GM19395 (cell line): ENCODE measurements around the gene DCTD.

Source experiments
- ATAC-seq: cut with Tn5 transposase; IDR thresholded peaks from one replicate; pipeline ENCODE4 v1.9.1; 2021; ENCODE audit warnings: mild to moderate bottlenecking, moderate library complexity; ENCODE audit not compliant: unreplicated experiment

Gene DCTD

GRCh38 chr4:182917182-182918043 lies at the start of gene DCTD:
DCTD (minus strand) TSS chr4:182917386; CDS start chr4:182915568, 1,818 bp downstream.
- ATAC-seq, result peak; percentile 86

- no peak for ATAC-seq
Observed at GRCh38 chr4:182960746-182961145, 43.6 kb upstream of the DCTD start.

GRCh38 chr4:182960228-182960627 lies 43.0 kb upstream of the DCTD start:
- no peak for ATAC-seq

DNA sequence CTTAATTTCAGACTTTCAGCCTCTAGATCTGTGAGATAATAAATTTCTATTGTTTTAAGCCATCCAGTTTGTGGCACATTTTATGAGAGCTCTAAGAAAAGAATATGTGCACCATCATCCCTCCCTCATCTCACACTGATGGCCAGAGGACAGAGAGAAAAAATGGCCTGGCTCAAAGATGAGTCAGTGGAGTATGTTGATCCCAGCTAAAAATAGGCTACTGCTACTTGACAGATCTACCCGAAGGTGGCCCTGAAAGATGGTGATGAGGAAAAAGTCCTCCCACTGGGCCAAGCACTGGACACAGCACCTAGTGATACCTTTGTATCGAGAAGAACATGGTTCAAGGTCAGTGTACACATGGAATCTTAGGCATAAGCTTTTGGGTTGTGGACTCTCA lies 38.2 kb upstream of the DCTD start:
- ATAC-seq, result no peak

- ATAC-seq, result no peak
Observed at GRCh38 chr4:182944484-182945213, 27.5 kb upstream of the DCTD start.

GRCh38 chr4:182939680-182940079 lies 22.5 kb upstream of the DCTD start:
- no peak for ATAC-seq

DNA sequence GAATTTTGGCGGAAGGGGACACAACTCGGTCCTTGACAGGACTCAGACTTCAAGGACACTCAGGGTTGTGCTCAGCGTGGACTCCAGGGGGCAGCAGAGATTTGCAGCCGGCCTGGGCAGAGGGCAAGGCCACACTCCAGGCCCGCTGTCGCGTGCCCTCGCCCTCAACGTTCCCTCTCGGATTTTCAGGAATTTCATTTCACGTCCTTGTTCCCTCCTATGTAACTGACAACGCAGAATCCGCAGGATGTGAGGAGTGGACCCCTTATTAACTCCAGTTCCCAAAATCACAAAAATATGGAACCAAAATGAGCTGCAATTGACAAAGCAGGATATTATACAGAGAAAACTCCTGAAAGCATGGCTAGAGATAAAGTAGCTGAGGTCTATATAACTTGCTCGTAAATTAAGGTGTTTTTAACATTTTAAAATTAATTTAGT lies 21.0 kb upstream of the DCTD start:
- peak; percentile 97 for ATAC-seq

- peak; percentile 33 for ATAC-seq
Observed at GRCh38 chr4:182937268-182938204, 20.4 kb upstream of the DCTD start.

- no peak for ATAC-seq
Observed at GRCh38 chr4:182932651-182933050, 15.5 kb upstream of the DCTD start.

- ATAC-seq, result no peak
Observed at GRCh38 chr4:182931691-182932345, 14.6 kb upstream of the DCTD start.

- ATAC-seq, result no peak
Observed at GRCh38 chr4:182930889-182931288, 13.7 kb upstream of the DCTD start.

DNA sequence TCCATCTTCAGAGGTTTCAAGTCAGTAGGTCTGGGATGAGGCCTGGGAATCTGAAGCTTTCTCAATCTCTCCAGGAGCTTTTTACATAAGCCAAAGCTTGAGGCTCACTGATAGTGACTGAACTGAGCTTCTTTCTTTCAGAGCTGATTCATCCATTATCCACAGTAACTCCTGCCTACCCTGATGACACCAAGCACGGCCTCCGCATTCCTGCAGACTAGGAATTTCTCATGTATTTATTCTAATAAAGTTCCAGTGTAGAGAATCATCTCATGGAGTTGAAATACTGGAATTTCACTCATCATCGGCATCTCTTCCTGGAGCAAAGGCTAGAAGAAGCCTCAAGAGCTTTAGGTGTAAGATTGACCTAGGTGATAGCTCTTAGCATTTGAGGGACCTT lies 12.1 kb upstream of the DCTD start:
- no peak for ATAC-seq

- no peak for ATAC-seq
Observed at GRCh38 chr4:182928061-182928460, 10.9 kb upstream of the DCTD start.

DNA sequence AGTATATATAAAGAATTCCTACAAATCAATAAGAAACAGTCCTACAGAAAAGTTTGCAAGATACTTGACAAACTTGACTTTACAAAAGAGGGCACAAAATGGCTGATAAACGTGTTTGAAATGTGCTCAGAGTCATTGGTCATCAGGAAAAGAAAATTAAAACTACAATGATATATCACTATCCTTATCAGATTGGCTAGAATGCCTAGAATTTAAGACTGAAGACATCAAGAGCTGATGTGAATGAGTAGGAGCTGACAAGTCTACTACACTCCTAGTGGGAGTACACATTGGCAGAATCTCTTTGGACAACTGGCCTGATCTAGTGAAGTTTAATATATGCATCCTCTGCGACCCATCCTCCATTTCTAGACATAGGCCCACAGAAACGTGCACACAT lies 10.3 kb upstream of the DCTD start:
- ATAC-seq, result no peak

GRCh38 chr4:182925855-182926254 lies 8.7 kb upstream of the DCTD start:
- ATAC-seq, result no peak

GRCh38 chr4:182925298-182925757 lies 8.1 kb upstream of the DCTD start:
- peak; percentile 99 for ATAC-seq

DNA sequence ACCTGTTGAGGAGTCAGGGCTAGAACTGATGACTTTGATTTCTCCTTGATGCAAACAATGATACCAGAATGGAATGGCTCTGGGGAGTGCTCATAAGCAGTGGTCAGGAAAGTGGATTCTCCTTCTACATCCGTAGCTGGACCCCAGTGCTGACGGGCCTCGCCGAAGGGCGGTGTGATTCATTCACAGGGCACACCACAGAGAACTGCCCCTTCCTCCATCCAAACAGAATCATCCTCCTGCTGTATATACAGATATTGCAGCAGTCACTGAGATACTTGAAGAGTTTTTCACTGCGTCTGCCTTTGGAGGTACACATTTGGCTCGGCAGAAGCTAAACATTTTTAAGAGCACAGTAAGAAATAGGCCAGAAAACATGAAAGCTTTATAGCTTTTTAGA lies 7.3 kb upstream of the DCTD start:
- ATAC-seq, result no peak

DNA sequence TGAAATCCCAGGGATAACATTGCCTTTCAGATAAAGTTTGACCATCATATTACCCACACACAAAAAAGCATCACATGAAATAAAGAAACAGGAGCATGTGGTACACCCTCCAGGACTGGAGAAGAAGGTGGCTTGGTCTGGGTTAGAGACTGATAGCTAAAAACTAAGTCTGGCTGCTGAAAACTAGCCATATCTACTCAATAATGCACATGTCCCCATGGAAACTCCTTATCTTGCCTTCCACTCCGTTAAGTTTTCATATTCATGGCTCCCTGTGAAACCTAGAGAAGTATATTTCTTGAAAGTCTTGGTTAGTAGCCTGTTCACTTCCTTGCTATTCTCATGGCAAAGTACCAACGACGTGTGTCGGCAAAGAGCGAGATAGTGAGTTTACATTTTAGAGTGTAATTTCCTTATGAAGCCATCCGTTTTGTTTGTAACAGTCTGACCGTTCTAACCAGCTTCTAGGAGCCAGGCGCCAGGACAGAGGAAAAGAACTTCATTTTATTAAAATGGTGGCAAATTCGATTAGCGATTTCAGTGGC lies 6.7 kb upstream of the DCTD start:
- ATAC-seq, result no peak

GRCh38 chr4:182923366-182923765 lies 6.2 kb upstream of the DCTD start:
- ATAC-seq, result no peak
